PFSK-1 (cell line): Measurements from ENCODE around the gene RPAP3.

ENCODE experiments used
- FOXP2 ChIP-seq: optimal IDR thresholded peaks from 2 replicates; pipeline ENCODE3; 2011; ENCODE audit warnings: borderline replicate concordance, control low read depth, inconsistent platforms; ENCODE audit not compliant: insufficient read depth; ENCODE audit errors: extremely low read length, extremely low read depth
- POLR2AphosphoS5 ChIP-seq: IDR thresholded peaks from 2 replicates; pipeline ENCODE4 v1.6.1; 2012; ENCODE audit warnings: low read depth, mild to moderate bottlenecking, control low read depth, low read length, moderate library complexity
- REST ChIP-seq, 2 experiments: IDR thresholded peaks; 2 replicates each; pipeline versions ENCODE4 v1.6.1 to v1.8.0; 2011 to 2012; ENCODE audit warnings: low read depth in 2 of 2, low read length in 2 of 2, control low read depth in 1 of 2, inconsistent platforms in 1 of 2, mild to moderate bottlenecking in 1 of 2, moderate library complexity in 1 of 2; ENCODE audit not compliant: insufficient read depth in 1 of 2
- SIN3A ChIP-seq: IDR thresholded peaks from 2 replicates; pipeline ENCODE4 v1.6.1; 2012; ENCODE audit warnings: mild to moderate bottlenecking, low read length, moderate library complexity, borderline replicate concordance; ENCODE audit not compliant: insufficient read depth
- TAF1 ChIP-seq: IDR thresholded peaks from 2 replicates; pipeline ENCODE4 v1.6.1; 2012; ENCODE audit warnings: low read length, control low read depth, borderline replicate concordance; ENCODE audit not compliant: insufficient read depth

Gene RPAP3

GRCh38 chr12:47743311-47743860 lies 37.6 kb upstream of the RPAP3 start:
- no peak for TF ChIP-seq SIN3A
- no peak for TF ChIP-seq TAF1
- TF ChIP-seq POLR2AphosphoS5: no peak
- no peak for TF ChIP-seq FOXP2
- no peak for TF ChIP-seq REST (IDR thresholded peaks at IDR 0.05; ENCODE audit: insufficient read depth in 1 of 2, low read depth in 2 of 2, low read length in 2 of 2)

- TF ChIP-seq POLR2AphosphoS5: no peak
- TF ChIP-seq SIN3A: no peak
- no peak for TF ChIP-seq REST (IDR thresholded peaks at IDR 0.05; ENCODE audit: insufficient read depth in 1 of 2, low read depth in 2 of 2, low read length in 2 of 2)
- no peak for TF ChIP-seq TAF1
- TF ChIP-seq FOXP2: no peak
These were observed 36.5 kb upstream of the RPAP3 start for GRCh38 chr12:47742253-47742825.

- TF ChIP-seq REST (IDR thresholded peaks at IDR 0.05; ENCODE audit: insufficient read depth in 1 of 2, low read depth in 2 of 2, low read length in 2 of 2) (no peak), FOXP2 (no peak), POLR2AphosphoS5 (no peak), SIN3A (no peak), TAF1 (no peak)
These were observed 35.5 kb upstream of the RPAP3 start for GRCh38 chr12:47741340-47741703.

GRCh38 chr12:47740606-47741339 lies 34.9 kb upstream of the RPAP3 start:
- TF ChIP-seq SIN3A (no peak), POLR2AphosphoS5 (no peak)

GRCh38 chr12:47739979-47740378 lies 34.1 kb upstream of the RPAP3 start:
- no peak for TF ChIP-seq TAF1
- TF ChIP-seq SIN3A: no peak
- TF ChIP-seq FOXP2: no peak
- no peak for TF ChIP-seq POLR2AphosphoS5
- TF ChIP-seq REST (IDR thresholded peaks at IDR 0.05; ENCODE audit: insufficient read depth in 1 of 2, low read depth in 2 of 2, low read length in 2 of 2): no peak
